NCI-H2196 (cell line): ENCODE measurements around the gene TAF6L.
A peak's percentile ranks its signal among the peaks of the same experiment; 100 is the strongest.
"Not testable (repeated sequence)": the region's sequence is repeated elsewhere in the genome, so short reads cannot be mapped to it uniquely, and the experiment has no call there.

Experiments used
- DNase-seq: peaks from one replicate; lab custom pipeline; 2025; ENCODE audit not compliant: unreplicated experiment; lab: John Stamatoyannopoulos, UW

The TAF6L gene

DNA sequence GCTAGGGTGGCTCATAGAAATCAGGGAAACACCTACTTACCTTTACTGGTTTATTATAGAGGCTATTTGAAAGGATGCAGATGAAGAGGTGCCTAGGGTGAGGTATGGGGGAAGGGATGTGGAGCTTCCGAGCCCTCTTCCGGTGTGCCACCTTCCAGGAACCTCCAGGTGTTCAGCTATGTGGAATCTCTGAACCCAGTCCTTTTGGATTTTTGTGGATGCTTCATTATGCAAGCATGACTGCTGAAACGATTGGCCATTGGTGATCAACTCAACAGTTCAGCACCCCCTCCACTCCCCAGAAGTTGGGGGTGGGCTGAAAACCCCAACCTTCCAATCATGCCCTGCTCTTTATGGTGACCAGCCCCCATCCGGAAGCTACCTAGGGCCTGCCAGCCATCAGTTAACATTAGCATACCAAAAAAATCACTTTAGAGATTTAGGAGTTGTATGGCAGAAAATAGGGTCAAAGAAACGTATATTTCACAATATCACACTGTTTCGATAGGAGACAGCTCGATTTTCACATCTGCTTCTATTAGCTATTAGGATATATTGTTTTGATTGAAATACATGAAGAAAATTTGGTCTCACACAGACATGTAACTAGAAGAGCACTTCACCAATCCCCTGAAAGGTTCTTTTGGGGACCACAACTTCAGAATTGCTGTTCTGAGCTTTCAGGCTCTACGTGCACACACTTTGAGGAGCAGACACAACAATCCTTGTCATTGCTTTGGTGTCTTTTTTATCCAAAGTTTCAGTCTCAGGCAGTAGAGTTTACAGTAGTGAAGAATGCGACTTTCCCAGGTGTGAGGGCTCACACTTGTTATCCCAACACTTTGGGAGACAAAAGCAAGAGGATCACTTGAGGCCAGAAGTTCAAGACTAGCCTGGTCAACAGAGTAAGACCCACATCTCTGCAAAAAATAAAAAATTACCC is 13.1 kb upstream of the TAF6L start:
- DNase-seq, result no peak

GRCh38 chr11:62760867-62761227 is 10.3 kb upstream of the TAF6L start:
- not testable (repeated sequence) for DNase-seq

- DNase-seq, result peak; percentile 48
Measured at GRCh38 chr11:62770778-62771143, 435 bp upstream of the TAF6L start.

- no peak for DNase-seq
Measured at GRCh38 chr11:62774407-62774806, 3.2 kb downstream of the TAF6L start.

DNA sequence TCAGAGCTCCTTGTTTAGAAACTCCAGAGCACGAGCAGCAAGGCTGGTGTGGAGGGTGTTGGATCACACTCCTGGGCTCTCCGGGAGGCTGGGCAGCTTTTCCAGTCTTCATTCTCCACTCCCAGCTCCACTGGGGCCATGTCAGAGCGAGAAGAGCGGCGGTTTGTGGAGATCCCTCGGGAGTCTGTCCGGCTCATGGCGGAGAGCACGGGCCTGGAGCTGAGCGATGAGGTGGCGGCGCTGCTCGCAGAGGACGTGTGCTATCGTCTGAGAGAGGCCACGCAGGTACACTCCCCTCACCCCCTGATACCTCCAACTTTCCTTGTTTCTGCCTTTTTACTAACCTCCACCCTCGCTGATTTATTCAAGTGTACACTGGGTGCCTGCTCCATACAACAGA is 4.5 kb downstream of the TAF6L start:
- no peak for DNase-seq

DNA sequence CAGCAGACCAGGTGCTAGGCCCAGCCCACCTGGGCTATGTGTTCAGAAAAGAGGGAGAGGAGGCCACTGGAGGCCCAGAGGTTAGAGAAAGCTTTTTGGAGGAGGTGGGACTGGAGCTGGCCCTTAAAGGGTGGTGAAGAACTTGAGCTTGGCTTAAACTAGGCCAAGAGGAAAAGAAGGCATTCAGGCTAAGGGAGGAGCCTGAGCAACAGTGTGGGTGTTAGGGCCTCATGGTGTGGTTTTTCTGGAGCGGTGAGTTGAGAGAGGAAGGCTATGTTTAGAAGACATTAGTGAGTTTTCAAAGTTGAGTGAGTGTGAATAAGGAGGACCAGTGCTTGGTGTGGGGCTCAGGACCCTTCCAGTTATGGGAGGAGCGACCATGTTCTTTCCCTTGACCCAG is 6.2 kb downstream of the TAF6L start:
- no peak for DNase-seq

GRCh38 chr11:62778441-62778840 is 7.2 kb downstream of the TAF6L start:
- no peak for DNase-seq

- DNase-seq, result no peak
Measured at GRCh38 chr11:62782753-62783152, 11.6 kb downstream of the TAF6L start.

DNA sequence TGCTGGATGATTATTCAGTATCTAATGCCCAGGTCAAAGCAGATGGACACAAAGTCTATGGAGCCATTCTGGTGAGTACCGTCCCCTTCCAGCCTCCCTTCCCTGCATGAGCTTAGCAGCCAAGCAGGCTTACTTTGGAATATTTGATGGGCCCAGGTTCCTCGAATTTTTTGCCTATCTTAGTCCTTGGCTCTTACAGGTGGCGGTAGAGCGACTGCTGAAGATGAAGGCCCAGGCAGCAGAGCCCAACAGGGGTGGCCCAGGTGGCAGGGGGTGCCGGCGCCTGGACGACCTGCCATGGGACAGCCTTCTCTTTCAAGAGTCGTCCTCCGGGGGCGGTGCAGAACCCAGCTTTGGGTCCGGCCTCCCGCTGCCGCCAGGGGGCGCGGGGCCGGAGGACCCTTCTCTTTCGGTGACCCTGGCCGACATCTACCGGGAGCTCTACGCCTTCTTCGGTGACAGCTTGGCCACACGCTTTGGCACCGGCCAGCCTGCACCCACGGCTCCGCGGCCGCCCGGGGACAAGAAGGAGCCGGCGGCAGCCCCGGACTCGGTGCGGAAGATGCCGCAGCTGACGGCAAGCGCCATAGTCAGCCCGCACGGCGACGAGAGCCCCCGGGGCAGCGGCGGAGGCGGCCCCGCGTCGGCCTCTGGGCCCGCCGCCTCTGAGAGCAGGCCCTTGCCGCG is 15.3 kb downstream of the TAF6L start:
- DNase-seq, result peak; percentile 94

GRCh38 chr11:62787005-62787759 is 16.0 kb downstream of the TAF6L start, which contains the start of gene TMEM179B:
Gene TMEM179B (plus strand): TSS chr11:62787402. CDS start chr11:62787432, 30 bp downstream.
- peak; percentile 98 for DNase-seq

DNA sequence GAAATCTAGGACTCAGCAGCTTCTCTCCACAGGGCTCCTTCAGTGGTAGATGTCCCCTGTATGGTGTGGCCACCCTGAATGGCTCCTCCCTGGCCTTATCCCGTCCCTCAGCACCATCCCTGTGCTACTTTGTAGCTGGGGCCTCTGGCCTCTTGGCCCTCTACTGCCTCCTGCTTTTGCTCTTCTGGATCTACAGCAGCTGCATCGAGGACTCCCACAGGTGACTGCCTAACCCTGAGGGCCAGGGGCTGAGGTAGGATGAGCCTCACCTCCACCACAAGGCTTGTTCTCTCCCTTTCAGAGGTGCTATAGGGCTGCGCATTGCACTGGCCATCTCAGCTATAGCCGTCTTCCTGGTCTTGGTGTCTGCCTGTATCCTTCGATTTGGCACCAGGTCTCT is 17.8 kb downstream of the TAF6L start:
- DNase-seq, result no peak

DNA sequence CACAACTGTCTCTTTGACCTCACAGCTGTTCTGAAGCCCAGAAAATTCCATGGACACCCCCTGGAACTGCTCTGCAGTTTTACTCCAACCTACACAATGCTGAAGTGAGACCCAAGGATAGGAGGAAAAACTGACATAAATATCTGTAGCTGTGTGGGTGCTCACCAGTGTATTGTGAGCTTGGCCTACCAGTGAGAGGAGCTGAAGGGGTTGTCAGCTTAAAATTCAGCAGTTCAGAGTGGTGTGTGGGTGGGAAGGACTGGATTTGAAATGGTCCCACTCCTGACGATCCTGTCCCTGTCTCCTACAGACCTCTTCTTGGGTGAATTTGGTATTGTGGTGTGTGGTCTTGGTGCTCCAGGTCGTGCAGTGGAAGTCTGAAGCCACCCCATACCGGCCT is 18.4 kb downstream of the TAF6L start:
- no peak for DNase-seq

GRCh38 chr11:62791501-62792201 is 20.5 kb downstream of the TAF6L start, which contains the start of gene TMEM223:
Gene TMEM223 (minus strand): TSS chr11:62792006. CDS start chr11:62791994, 12 bp downstream.
- peak; percentile 88 for DNase-seq

GRCh38 chr11:62792202-62792575 is 21.0 kb downstream of the TAF6L start:
- no peak for DNase-seq

GRCh38 chr11:62794201-62794775 is 23.1 kb downstream of the TAF6L start:
- no peak for DNase-seq

DNA sequence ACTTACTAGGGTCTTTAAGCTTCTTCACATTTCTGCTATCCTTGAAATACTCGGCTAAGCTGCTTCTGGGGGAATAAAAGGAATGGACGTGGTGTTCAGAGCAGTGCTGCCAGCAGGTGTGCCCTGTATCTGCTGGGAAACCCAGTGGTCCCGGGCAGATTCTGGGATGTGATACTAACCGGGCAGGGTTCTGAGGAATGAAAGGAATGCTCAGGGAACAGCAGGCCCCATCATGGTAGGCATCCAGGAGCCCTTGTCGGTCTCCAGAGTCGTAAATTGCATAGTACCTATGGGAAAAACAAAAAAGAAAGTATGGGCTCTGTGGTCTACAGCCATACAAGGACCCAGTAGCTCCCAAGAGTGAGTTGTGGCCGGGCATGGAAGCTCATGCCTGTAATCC is 25.1 kb downstream of the TAF6L start:
- no peak for DNase-seq

GRCh38 chr11:62799486-62799885 is 28.3 kb downstream of the TAF6L start:
- DNase-seq, result no peak

DNA sequence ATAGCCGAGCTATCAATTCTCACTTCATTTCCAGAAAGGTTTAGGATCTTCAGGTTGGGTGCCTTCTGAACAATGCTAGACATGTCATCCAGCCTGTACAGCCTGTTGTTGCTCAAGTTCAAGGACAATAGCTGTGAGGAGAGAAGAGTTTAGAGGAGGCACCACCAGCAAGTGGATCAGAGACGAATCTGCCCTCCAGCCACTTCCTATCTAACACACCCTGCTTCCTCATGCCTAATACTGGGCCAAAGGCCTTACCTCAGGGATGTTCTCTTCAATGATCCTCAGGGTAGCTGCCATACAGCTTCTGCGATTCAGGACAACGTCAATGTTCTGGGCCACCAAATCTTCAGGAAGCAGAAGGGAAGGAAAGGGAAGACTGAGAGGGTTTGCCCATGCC is 29.9 kb downstream of the TAF6L start:
- no peak for DNase-seq

DNA sequence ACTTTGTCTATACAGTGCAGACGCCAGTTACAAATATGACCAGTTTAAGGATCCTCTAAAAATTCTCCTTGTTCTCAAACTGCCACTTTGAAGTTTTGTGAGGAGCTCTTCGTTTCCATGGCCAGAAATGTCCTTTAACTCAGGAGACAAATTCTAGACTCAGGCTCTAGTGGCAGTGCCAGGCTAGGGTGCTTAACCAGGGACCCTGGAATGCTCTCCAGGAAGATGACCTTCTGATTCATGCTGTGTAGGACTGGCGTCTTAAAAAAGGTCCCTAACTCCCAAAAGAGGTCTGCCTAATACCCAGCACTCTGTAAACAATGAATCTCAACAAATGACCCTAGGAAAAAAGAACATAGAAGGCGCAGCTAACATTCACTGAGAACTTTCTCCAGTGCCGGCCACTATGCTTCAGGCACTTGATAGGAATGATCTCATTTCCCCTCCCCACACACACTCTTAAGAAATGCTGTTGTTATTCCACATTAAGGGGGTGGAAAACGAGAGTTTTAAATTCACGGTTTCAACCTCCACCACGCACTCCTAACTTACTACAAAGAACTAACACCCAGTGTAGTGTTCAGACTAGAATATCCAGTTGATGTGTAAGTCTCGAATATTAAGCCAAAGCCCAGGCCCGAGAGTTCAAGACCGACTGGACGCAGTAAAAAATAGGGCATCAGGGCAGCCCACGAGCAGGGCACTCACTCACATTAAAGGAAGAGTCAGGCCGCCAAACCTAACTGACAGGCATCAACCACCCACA is 33.3 kb downstream of the TAF6L start:
- no peak for DNase-seq
